Loucy (cell line): ENCODE data around the gene GRB14.

Source experiments
- H2AFZ ChIP-seq: fragments of 200-600 bp; sonication (generic); 2 replicates; pipeline ENCODE4 v1.6.0; 2016; ENCODE audit warnings: antibody characterized with exemption, mild to moderate bottlenecking, low read length, moderate library complexity
- H3F3A ChIP-seq: fragments of 200-600 bp; 2 replicates; pipeline ENCODE4 v1.6.0; 2016; ENCODE audit warnings: antibody characterized with exemption, low read depth, mild to moderate bottlenecking
- H3K27me3 ChIP-seq: fragments of 200-600 bp; sonication (generic); 2 replicates; pipeline ENCODE4 v1.6.1; 2014; ENCODE audit warnings: low read length, mild to moderate bottlenecking; ENCODE audit not compliant: insufficient read depth, poor library complexity, severe bottlenecking
- H3K36me3 ChIP-seq: fragments of 200-600 bp; sonication (generic); 2 replicates; pipeline ENCODE4 v1.6.1; 2016; ENCODE audit warnings: low read length; ENCODE audit not compliant: insufficient read depth
- H3K4me1 ChIP-seq: fragments of 200-600 bp; sonication (generic); 2 replicates; pipeline ENCODE4 v1.5.1; 2014; ENCODE audit warnings: low read length, mild to moderate bottlenecking; ENCODE audit not compliant: insufficient read depth, poor library complexity, severe bottlenecking
- H3K4me2 ChIP-seq: fragments of 200-600 bp; sonication (generic); 2 replicates; pipeline ENCODE4 v1.6.0; 2014; ENCODE audit warnings: antibody characterized with exemption, low read length, low read depth, mild to moderate bottlenecking; ENCODE audit not compliant: poor library complexity, severe bottlenecking
- H3K4me3 ChIP-seq: fragments of 200-600 bp; sonication (generic); 2 replicates; pipeline ENCODE4 v1.5.1; 2014; ENCODE audit warnings: low read length, mild to moderate bottlenecking, mixed read lengths; ENCODE audit not compliant: poor library complexity, severe bottlenecking
- H3K79me2 ChIP-seq: fragments of 200-600 bp; sonication (generic); 2 replicates; pipeline ENCODE4 v1.6.1; 2014; ENCODE audit warnings: low read length; ENCODE audit not compliant: insufficient read depth
- H3K9ac ChIP-seq: fragments of 200-600 bp; sonication (generic); 2 replicates; pipeline ENCODE4 v1.6.0; 2014; ENCODE audit warnings: mild to moderate bottlenecking, low read depth, low read length, moderate library complexity; ENCODE audit not compliant: poor library complexity, severe bottlenecking
- H3K9me2 ChIP-seq: fragments of 200-600 bp; sonication (generic); replicated peaks from 2 replicates; pipeline ENCODE4 v1.6.1; 2016; ENCODE audit warnings: low read depth, low read length, mixed read lengths
- H3K9me3 ChIP-seq: fragments of 200-600 bp; sonication (generic); 2 replicates; pipeline ENCODE4 v1.6.1; 2014; ENCODE audit warnings: mild to moderate bottlenecking, antibody characterized with exemption, low read length, low read depth; ENCODE audit not compliant: insufficient read depth
- H4K20me1 ChIP-seq: fragments of 200-600 bp; sonication (generic); 2 replicates; pipeline ENCODE4 v1.6.0; 2014; ENCODE audit warnings: antibody characterized with exemption, low read length, mild to moderate bottlenecking; ENCODE audit not compliant: insufficient read depth, poor library complexity, severe bottlenecking
- CTCF ChIP-seq: fragments of 200-600 bp; sonication (generic); conservative IDR thresholded peaks from 2 replicates; pipeline ENCODE4 v1.5.1; 2014; ENCODE audit warnings: mild to moderate bottlenecking, antibody characterized with exemption, low read length
- EZH2phosphoT487 ChIP-seq: fragments of 200-600 bp; IDR thresholded peaks from 2 replicates; pipeline ENCODE4 v1.6.1; 2018; ENCODE audit warnings: antibody characterized with exemption, mild to moderate bottlenecking, moderate library complexity, borderline replicate concordance

The GRB14 gene

GRCh38 chr2:164624316-164624715 is 3.0 kb upstream of the GRB14 start:
- no peaks in the 10 kb centered on the region for H3K9me2 ChIP-seq
- H3K4me1 ChIP-seq: no peaks in the 10 kb centered on the region
- no peaks in the 10 kb centered on the region for H3K36me3 ChIP-seq
- H3K4me2 ChIP-seq: no peak overlapping the region
- H3K9me3 ChIP-seq: no peaks in the 10 kb centered on the region
- no peak overlapping the region for H2AFZ ChIP-seq
- no peak overlapping the region for H3K9ac ChIP-seq
- H3K4me3 ChIP-seq: no peak overlapping the region
- H3K27me3 ChIP-seq: no peaks in the 10 kb centered on the region
- no peaks in the 10 kb centered on the region for H3K79me2 ChIP-seq
- H4K20me1 ChIP-seq: no peaks in the 10 kb centered on the region
- H3F3A ChIP-seq: no peaks in the 10 kb centered on the region
- TF ChIP-seq CTCF: no peak
- no peak for TF ChIP-seq EZH2phosphoT487

GRCh38 chr2:164622338-164623106 is 1.2 kb upstream of the GRB14 start:
- Histone ChIP-seq H3K9me3 (no peaks in the 10 kb centered on the region), H3K9me2 (no peaks in the 10 kb centered on the region), H4K20me1 (no peaks in the 10 kb centered on the region), H2AFZ (no peak overlapping the region), H3K36me3 (no peaks in the 10 kb centered on the region), H3F3A (no peaks in the 10 kb centered on the region), H3K4me2 (no peak overlapping the region), H3K27me3 (no peaks in the 10 kb centered on the region), H3K9ac (no peak overlapping the region), H3K4me3 (no peak overlapping the region), H3K79me2 (no peaks in the 10 kb centered on the region), H3K4me1 (no peaks in the 10 kb centered on the region)
- TF ChIP-seq EZH2phosphoT487: no peak
- TF ChIP-seq CTCF: no peak

- TF ChIP-seq EZH2phosphoT487 (no peak), CTCF (no peak)
- H3F3A ChIP-seq: no peaks in the 10 kb centered on the region
- no peak overlapping the region for H3K9ac ChIP-seq
- no peak overlapping the region for H3K4me3 ChIP-seq
- H3K4me2 ChIP-seq: no peak overlapping the region
- H2AFZ ChIP-seq: no peak overlapping the region
- no peaks in the 10 kb centered on the region for H4K20me1 ChIP-seq
- H3K36me3 ChIP-seq: no peaks in the 10 kb centered on the region
- no peaks in the 10 kb centered on the region for H3K27me3 ChIP-seq
- H3K79me2 ChIP-seq: no peaks in the 10 kb centered on the region
- no peaks in the 10 kb centered on the region for H3K9me2 ChIP-seq
- H3K4me1 ChIP-seq: no peaks in the 10 kb centered on the region
- no peaks in the 10 kb centered on the region for H3K9me3 ChIP-seq
These were observed 453 bp upstream of the GRB14 start for GRCh38 chr2:164621764-164622105.
